HEK293T (cell line): ENCODE results near the gene CCNI.

Source experiments
- ARNT ChIP-seq: fragments of 450-650 bp; IDR thresholded peaks from 2 replicates; pipeline ENCODE4 v1.6.1; 2017; ENCODE audit warnings: mild to moderate bottlenecking
- BHLHE40 ChIP-seq: fragments of 450-650 bp; IDR thresholded peaks from 2 replicates; pipeline ENCODE4 v1.6.1; 2016; ENCODE audit warnings: mild to moderate bottlenecking, moderate library complexity, borderline replicate concordance
- ELF4 ChIP-seq: fragments of 450-650 bp; IDR thresholded peaks from 2 replicates; pipeline ENCODE4 v1.6.1; 2017; ENCODE audit warnings: antibody characterized with exemption
- FOXA1 ChIP-seq: fragments of 450-650 bp; IDR thresholded peaks from 2 replicates; pipeline ENCODE4 v1.6.1; 2016; ENCODE audit warnings: mild to moderate bottlenecking
- FOXK2 ChIP-seq: fragments of 450-650 bp; IDR thresholded peaks from 2 replicates; pipeline ENCODE4 v1.6.1; 2016; ENCODE audit warnings: mild to moderate bottlenecking
- FOXM1 ChIP-seq: fragments of 450-650 bp; IDR thresholded peaks from 2 replicates; pipeline ENCODE4 v1.6.1; 2017; ENCODE audit warnings: mild to moderate bottlenecking, borderline replicate concordance
- HDGF ChIP-seq: fragments of 450-650 bp; IDR thresholded peaks from 2 replicates; pipeline ENCODE4 v1.6.1; 2017; ENCODE audit warnings: antibody characterized with exemption, borderline replicate concordance
- LEF1 ChIP-seq: fragments of 450-650 bp; IDR thresholded peaks from 2 replicates; pipeline ENCODE4 v1.6.1; 2017; ENCODE audit warnings: mild to moderate bottlenecking, borderline replicate concordance
- SP1 ChIP-seq: fragments of 450-650 bp; IDR thresholded peaks from 2 replicates; pipeline ENCODE4 v1.6.1; 2017
- SUZ12 ChIP-seq: fragments of 450-650 bp; IDR thresholded peaks from 2 replicates; pipeline ENCODE4 v1.6.1; 2016; ENCODE audit warnings: mild to moderate bottlenecking

GRCh38 chr4:77122656-77123055 lies 46.9 kb upstream of the CCNI start:
- TF ChIP-seq ELF4 = no peak
- TF ChIP-seq BHLHE40 = no peak
- TF ChIP-seq SUZ12 = no peak
- no peak for TF ChIP-seq SP1
- TF ChIP-seq FOXK2 = no peak
- TF ChIP-seq HDGF = no peak
- TF ChIP-seq FOXA1 = no peak
- no peak for TF ChIP-seq ARNT
- TF ChIP-seq LEF1 = no peak
- TF ChIP-seq FOXM1 = no peak
